Cardiac septum (tissue), 1 donor: Measurements from ENCODE around the gene SHISA5. TPM values are rescaled to one million over a fixed set of nuclear protein-coding genes. Genes with fewer than 3 reads are reported as not detected.
"Not testable (repeated sequence)": the region's sequence is repeated elsewhere in the genome, so short reads cannot be mapped to it uniquely, and the experiment has no call there.

ENCODE experiments used
- DNase-seq: peaks from one replicate; pipeline ENCODE4 v3.0.0-alpha.2; 2020; ENCODE audit warnings: low spot score
- intact Hi-C: fragments of 100-400 bp; cut with DNase I; formaldehyde crosslinking; loops from one replicate; pipeline ENCODE4 v1.14.0; 2022
- total RNA-seq: library from RNA; stranded (reverse); fragmentation: NEBNext Ultra II Directional; extraction: Animal tissue kit (Norgen Biotek cat#: 25700); gene quantifications from one replicate; pipeline ENCODE4 v1.2.1, GENCODE V29; 2021
- donor health status: DM: no; HTN: no; CAD: no.

Gene SHISA5
- total RNA-seq, 1 donor from 2014 or later = 47.8 TPM

GRCh38 chr3:48486952-48487351 lies 17.0 kb downstream of the SHISA5 start:
- intact Hi-C loops = no loop called here
- DNase-seq = no peak

- intact Hi-C loops, DNase-seq: not testable (repeated sequence)
Observed at GRCh38 chr3:48482822-48483221, 21.2 kb downstream of the SHISA5 start.

GRCh38 chr3:48480891-48481290 lies 23.1 kb downstream of the SHISA5 start:
- intact Hi-C loops = not testable (repeated sequence)

DNA sequence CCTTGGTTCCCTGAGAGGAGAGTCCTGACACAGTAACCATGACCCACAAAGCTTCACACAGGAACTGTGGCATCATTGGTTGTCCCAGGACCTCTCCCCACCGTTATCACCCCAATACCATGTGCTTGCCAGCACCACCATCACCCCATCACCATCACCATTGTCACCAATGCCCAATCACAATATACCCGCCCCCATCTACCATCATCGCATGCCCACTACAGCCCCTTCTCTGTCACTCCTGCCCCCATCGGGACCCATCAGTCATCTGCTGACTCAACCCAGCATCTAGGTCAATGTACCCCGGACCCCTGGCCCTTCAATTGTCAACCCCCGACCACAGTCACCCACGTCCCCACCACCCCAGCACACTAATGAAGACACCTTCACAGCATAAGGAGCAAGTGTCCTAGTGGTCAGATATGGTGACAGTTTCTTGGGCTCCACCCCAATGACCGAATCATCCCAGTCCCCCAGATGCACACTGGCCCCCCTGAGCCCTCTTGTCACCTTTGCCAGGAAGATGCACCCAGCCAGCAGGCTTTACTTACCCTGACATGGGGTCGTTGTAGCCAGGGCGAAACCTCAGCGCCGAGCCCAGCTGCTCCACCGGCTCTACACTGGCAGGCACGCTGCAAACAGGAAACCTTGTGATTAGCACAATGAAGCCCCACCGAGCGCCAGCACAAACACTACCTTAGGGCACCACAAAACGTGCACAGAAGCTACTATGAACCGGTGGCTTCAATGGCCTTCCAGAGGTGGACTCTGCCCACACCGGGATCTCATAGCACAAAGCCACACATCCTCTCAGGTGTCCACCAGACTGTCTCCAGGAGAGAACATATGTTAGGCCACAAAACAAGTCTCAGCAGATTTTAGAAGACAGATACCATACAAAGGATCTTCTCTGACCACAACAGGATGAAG lies 25.1 kb downstream of the SHISA5 start:
- intact Hi-C loops = no loop called here
- no peak for DNase-seq

More at GRCh38 chr3:48480891-48481290, 23.1 kb downstream of the SHISA5 start:
- not testable (repeated sequence) for DNase-seq

- DNase-seq = no peak
- intact Hi-C loops = no loop called here
Observed at GRCh38 chr3:48477959-48478520, 25.9 kb downstream of the SHISA5 start.

DNA sequence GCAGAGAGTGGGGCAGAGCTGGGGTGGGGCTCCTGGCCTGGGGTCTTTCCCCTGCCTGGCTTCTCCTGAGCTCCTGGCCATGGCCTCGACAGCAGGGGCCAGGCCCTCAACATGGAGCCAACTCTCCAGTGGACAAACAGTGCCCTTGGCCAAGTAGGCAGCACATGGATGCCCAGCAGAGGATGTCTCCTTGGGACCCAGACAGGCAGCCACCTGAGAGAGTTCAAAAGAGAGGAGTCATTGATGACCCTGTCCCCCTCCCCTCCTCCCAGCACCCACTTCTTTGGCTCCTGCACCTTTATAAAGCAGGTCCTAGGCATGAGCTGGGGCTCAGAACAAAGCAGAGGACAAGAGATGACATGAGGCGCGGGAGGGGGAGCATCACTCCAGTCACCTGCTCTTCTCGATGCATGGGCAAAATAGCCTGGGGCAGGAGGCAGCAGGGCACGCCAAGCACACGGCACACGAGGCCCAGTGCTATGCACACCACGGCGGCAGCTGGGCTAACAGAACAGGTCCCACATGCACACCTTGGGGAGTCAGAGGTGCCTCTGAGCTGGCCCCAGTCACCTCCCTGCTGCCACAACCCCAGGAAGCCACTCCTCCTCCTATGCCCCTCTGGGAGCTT lies 27.4 kb downstream of the SHISA5 start:
- DNase-seq = no peak

DNA sequence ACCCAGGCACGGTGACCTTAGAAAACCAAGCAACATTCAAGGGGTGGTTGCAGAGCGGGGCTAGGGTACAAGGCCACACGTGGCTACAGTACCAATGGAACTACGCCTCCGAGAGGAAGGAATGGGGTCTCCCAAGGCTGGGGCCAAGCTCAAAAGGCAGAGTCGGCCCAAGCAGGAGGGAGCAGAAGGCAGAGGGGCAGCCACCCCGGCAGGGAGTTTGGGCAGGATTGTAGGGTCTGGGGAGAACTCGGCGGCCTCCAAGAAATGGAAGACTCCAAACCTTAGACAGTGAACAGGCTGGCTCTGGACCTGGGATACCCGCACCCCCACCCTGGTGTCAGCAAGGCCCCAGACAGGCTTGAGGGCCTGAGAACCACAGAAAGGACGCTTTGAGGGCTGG lies 28.8 kb downstream of the SHISA5 start:
- intact Hi-C loops = no loop called here
- no peak for DNase-seq

More for the DNA sequence above, 27.4 kb downstream of the SHISA5 start:
- intact Hi-C loops = no loop called here

DNA sequence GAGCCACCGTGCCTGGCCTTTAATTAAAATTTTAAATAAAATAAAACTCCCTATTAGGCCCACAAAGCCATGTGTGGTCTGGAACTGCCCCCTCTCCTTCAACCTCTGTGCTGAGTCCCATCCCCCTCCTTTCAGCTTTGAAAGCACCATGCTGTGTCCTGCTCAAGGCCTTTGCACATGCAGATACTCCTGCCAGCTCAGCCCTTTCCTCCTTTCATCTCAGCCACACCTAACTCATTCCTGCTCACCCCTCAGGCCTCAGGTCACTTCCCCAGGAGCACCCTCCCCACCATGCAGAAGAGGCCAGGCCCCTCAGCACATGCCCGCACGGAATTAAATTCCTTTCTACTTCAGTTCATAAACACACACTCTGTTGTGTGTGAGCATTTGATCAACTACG lies 29.4 kb downstream of the SHISA5 start:
- intact Hi-C loops = no loop called here
- DNase-seq = no peak

GRCh38 chr3:48474031-48474430 lies 29.9 kb downstream of the SHISA5 start:
- DNase-seq, intact Hi-C loops: not testable (repeated sequence)

DNA sequence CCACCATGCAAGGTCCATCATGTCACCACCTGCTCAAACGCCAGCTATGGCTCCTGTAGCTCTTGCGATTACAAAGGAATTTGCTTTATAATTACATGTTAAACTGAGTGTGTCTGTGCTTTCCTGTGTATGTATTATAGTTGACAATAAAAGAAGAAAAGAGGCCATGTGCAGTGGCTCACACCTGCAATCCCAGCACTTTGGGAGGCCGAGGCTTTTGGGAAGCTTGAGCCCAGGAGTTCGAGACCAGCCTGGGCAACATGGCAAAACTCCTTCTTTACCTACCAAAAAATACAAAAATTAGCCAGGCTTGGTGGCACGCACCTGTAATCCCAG lies 30.4 kb downstream of the SHISA5 start:
- DNase-seq = no peak
- intact Hi-C loops = no loop called here

DNA sequence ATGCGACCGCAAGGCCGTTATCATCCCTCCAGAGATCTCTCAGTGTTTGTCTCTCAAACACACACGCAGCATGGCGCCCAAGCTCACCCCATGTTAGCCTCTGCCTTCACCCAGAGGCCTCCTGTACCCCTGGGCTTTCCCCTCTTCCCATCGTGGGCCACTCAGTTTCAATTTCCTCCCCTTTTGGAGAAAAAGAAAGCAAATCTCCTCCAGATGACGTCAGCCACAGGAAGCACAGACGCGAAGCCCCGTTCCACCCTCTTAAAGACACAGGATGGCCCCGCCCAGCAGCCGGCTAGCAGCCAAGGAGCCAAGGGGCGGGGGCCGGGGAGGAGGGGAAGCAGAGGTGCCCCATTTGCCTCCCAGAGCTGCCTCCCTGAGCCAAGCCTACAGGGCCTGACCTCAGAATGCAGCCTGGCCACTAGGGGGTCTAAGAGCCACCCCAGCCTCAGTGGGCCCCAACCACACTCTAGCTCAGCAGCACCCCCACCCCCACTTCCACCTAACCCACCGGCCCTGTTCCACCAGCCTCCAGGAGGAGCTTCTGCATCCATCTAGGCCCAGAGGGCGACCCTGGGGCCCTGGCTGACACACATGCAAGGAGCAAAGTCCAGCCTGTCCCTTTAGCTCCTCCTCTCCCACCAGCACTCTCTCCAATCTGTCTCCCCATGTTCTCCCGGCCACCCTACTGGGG lies 30.9 kb downstream of the SHISA5 start:
- DNase-seq = peak; percentile 96
- intact Hi-C loops = no loop called here

GRCh38 chr3:48472673-48472922 lies 31.4 kb downstream of the SHISA5 start:
- intact Hi-C loops = no loop called here
- no peak for DNase-seq

DNA sequence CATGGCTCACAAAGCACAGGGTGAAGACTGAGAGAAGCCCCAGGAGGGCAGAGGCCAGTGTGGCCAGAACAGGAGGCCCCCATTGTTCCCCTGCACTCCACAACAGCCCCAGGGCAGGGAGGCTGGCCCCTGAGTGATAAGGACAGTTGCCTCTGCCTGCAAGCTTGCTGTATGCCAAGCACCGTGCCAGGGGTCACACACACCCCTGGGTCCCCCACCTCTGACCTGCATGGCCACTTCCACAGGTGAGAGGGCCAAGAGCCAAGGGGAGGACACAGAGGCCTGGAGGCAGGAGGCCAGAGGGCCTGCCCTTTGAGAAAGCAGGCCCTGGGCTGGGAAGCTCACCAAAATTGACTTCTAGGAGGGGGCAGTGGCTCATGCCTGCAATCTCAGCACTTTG lies 33.7 kb downstream of the SHISA5 start:
- intact Hi-C loops = no loop called here
- DNase-seq = no peak

GRCh38 chr3:48469046-48469915 lies 34.7 kb downstream of the SHISA5 start:
- intact Hi-C loops = no loop called here

GRCh38 chr3:48468329-48468731 lies 35.6 kb downstream of the SHISA5 start:
- DNase-seq = no peak
- intact Hi-C loops = no loop called here

More at GRCh38 chr3:48469046-48469915, 34.7 kb downstream of the SHISA5 start:
- no peak for DNase-seq

- intact Hi-C loops = no loop called here
- no peak for DNase-seq
Observed at GRCh38 chr3:48467473-48468267, 36.3 kb downstream of the SHISA5 start.

DNA sequence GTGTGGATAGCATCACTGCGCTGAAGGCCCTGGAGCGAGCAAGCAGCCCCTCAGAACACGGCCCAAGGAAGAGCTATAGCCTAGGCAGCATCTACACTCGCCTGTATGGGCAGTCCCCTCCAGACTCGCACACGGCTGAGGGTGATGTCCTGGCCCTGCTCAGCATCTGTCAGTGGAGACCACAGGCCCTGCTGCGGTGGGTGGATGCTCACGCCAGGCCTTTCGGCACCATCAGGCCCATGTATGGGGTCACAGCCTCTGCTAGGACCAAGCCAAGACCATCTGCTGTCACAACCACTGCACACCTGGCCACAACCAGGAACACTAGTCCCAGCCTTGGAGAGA lies 36.9 kb downstream of the SHISA5 start:
- intact Hi-C loops = no loop called here
- DNase-seq = no peak

DNA sequence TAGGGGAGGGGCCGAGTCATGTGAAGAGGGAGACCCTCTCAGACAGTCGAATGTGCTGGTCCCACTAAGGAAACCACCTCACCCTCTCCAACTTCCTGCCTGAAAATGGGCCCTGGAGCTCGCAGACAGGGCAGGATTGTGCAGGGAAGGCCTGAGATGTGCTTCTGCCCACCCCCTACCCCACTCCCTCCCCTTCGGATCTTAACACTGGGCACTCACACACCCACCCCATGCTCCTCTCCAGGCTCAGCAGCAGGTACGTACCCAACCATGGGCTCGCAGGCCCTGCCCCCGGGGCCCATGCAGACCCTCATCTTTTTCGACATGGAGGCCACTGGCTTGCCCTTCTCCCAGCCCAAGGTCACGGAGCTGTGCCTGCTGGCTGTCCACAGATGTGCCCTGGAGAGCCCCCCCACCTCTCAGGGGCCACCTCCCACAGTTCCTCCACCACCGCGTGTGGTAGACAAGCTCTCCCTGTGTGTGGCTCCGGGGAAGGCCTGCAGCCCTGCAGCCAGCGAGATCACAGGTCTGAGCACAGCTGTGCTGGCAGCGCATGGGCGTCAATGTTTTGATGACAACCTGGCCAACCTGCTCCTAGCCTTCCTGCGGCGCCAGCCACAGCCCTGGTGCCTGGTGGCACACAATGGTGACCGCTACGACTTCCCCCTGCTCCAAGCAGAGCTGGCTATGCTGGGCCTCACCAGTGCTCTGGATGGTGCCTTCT lies 37.4 kb downstream of the SHISA5 start:
- intact Hi-C loops = loop anchor here (1.0 kb wide), 1 partner anchor 38 kb away; the partner anchor contains the start of gene SHISA5
- DNase-seq = no peak
